GM21390 (cell line): ENCODE measurements around the gene CCNF.

Source experiments
- ATAC-seq: cut with Tn5 transposase; IDR thresholded peaks from one replicate; pipeline ENCODE4 v1.9.1; 2021; ENCODE audit not compliant: unreplicated experiment

The CCNF gene

GRCh38 chr16:2455081-2455845 lies 26.0 kb downstream of the CCNF start:
- ATAC-seq = no peak

- no peak for ATAC-seq
Measured at GRCh38 chr16:2456551-2457153, 27.4 kb downstream of the CCNF start.

GRCh38 chr16:2457267-2457666 lies 28.0 kb downstream of the CCNF start:
- ATAC-seq = no peak

- no peak for ATAC-seq
Measured at GRCh38 chr16:2457946-2458345, 28.7 kb downstream of the CCNF start.

- ATAC-seq = no peak
Measured at GRCh38 chr16:2458887-2459646, 29.8 kb downstream of the CCNF start.

- ATAC-seq = peak; percentile 85
Measured at GRCh38 chr16:2459647-2460390, 30.6 kb downstream of the CCNF start, which contains the start of gene TEDC2. TSS of gene TEDC2 (plus strand) at chr16:2460109. CDS start at chr16:2460145, 36 bp downstream.

- ATAC-seq = no peak
Measured at GRCh38 chr16:2460391-2460713, 31.1 kb downstream of the CCNF start.

GRCh38 chr16:2460916-2461315 lies 31.7 kb downstream of the CCNF start:
- ATAC-seq = no peak

GRCh38 chr16:2462031-2462866 lies 33.0 kb downstream of the CCNF start:
- no peak for ATAC-seq

- ATAC-seq = no peak
Measured at GRCh38 chr16:2464333-2464732, 35.1 kb downstream of the CCNF start.

GRCh38 chr16:2465653-2466415 lies 36.6 kb downstream of the CCNF start:
- no peak for ATAC-seq

GRCh38 chr16:2466667-2467527 lies 37.6 kb downstream of the CCNF start:
- no peak for ATAC-seq

- ATAC-seq = no peak
Measured at GRCh38 chr16:2467528-2468232, 38.4 kb downstream of the CCNF start.

GRCh38 chr16:2468233-2468724 lies 39.0 kb downstream of the CCNF start:
- ATAC-seq = no peak

GRCh38 chr16:2468725-2469398 lies 39.6 kb downstream of the CCNF start:
- ATAC-seq = no peak

GRCh38 chr16:2469399-2470233 lies 40.4 kb downstream of the CCNF start:
- ATAC-seq = no peak

GRCh38 chr16:2470234-2470601 lies 41.0 kb downstream of the CCNF start:
- no peak for ATAC-seq
